NCI-H2227 treated with DMSO at 0.1 percent for 48 hours (cell line): ENCODE results near the gene AOAH.
"Not testable (repeated sequence)": the region's sequence is repeated elsewhere in the genome, so short reads cannot be mapped to it uniquely, and the experiment has no call there.

Experiments
- DNase-seq: peaks from one replicate; lab custom pipeline; 2025; lab: John Stamatoyannopoulos, UW

The AOAH gene

GRCh38 chr7:36469236-36469635 lies 255.1 kb downstream of the AOAH start:
- DNase-seq: no peak

GRCh38 chr7:36468370-36469101 lies 255.8 kb downstream of the AOAH start:
- DNase-seq: no peak

- not testable (repeated sequence) for DNase-seq
Observed at GRCh38 chr7:36466001-36466400, 258.3 kb downstream of the AOAH start.

- no peak for DNase-seq
Observed at GRCh38 chr7:36464271-36464670, 260.0 kb downstream of the AOAH start.
